Suppressor macrophage treated with lipopolysaccharide for 4 hours (primary cell): ENCODE measurements around the gene RIPPLY3.

Source experiments
- DNase-seq: peaks from one replicate; pipeline ENCODE4 v3.0.0-alpha.2; 2020

The RIPPLY3 gene

GRCh38 chr21:37064841-37065240, 58.3 kb downstream of the RIPPLY3 start:
- no peak for DNase-seq

GRCh38 chr21:37065561-37066177, 59.2 kb downstream of the RIPPLY3 start:
- DNase-seq: no peak
